Vagina (tissue), 2 donors: ENCODE measurements around the gene HPF1.

Source experiments
- POLR2AphosphoS5 ChIP-seq, 2 donors: sonication (generic); formaldehyde crosslinking; IDR thresholded peaks; one replicate each; pipeline ENCODE4 v1.9.0; 2017; ENCODE audit warnings: antibody characterized with exemption in 2 of 2, mild to moderate bottlenecking in 2 of 2, low read depth in 1 of 2; ENCODE audit not compliant: insufficient read depth in 1 of 2
- TF ChIP-seq, protein P1 (sequence below), 3 experiments: fragments of 450-650 bp in 2 of 3; fragments of 200-600 bp in 1 of 3; sonication (generic) in 1 of 3; IDR thresholded peaks; one replicate each; pipeline ENCODE4 v1.5.1; 2017 to 2019; ENCODE audit warnings: antibody characterized with exemption in 3 of 3, mild to moderate bottlenecking in 2 of 3, moderate library complexity in 2 of 3

DNA sequence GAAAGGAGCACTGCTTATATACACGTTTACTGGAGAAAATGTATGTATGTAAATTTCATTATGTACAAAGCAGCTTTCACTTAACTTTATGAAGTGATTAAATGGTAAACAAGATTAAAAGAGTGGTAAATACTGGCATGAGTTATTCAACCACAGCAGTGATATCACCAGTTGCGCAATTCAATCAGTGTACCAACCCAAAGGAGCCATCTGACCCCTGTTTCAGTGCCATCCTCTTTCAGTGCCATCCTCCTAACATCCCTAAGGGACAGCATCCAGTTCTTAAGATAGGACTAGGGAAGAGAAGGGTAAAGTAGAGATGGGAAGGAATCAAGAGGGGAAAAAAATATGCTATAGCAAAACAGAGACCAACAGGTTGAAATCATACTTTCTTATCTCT, 16.2 kb downstream of the HPF1 start:
- TF ChIP-seq, protein P1, sequence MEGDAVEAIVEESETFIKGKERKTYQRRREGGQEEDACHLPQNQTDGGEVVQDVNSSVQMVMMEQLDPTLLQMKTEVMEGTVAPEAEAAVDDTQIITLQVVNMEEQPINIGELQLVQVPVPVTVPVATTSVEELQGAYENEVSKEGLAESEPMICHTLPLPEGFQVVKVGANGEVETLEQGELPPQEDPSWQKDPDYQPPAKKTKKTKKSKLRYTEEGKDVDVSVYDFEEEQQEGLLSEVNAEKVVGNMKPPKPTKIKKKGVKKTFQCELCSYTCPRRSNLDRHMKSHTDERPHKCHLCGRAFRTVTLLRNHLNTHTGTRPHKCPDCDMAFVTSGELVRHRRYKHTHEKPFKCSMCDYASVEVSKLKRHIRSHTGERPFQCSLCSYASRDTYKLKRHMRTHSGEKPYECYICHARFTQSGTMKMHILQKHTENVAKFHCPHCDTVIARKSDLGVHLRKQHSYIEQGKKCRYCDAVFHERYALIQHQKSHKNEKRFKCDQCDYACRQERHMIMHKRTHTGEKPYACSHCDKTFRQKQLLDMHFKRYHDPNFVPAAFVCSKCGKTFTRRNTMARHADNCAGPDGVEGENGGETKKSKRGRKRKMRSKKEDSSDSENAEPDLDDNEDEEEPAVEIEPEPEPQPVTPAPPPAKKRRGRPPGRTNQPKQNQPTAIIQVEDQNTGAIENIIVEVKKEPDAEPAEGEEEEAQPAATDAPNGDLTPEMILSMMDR (IDR thresholded peaks at IDR 0.05) = no peak
- no peak for TF ChIP-seq POLR2AphosphoS5 (IDR thresholded peaks at IDR 0.05; ENCODE audit: insufficient read depth in 1 of 2, low read depth in 1 of 2)
